K562 (cell line): Measurements from ENCODE around the gene ATG13.

Experiments used
- ASH1L ChIP-seq: fragments of 450-650 bp; IDR thresholded peaks from 2 replicates; pipeline ENCODE4 v1.6.1; 2018; ENCODE audit warnings: borderline replicate concordance, mild to moderate bottlenecking, low read depth; ENCODE audit not compliant: partially characterized antibody
- BACH1 ChIP-seq: fragments of 200-800 bp; sonication (Bioruptor generic); IDR thresholded peaks from 2 replicates; pipeline ENCODE4 v1.6.1; 2016; ENCODE audit warnings: missing genetic modification characterization, missing compliant biosample characterization
- EZH2 ChIP-seq: IDR thresholded peaks from 2 replicates; pipeline ENCODE4 v1.6.1; 2012; ENCODE audit warnings: low read depth, mild to moderate bottlenecking, inconsistent platforms, low read length, borderline replicate concordance
- TCFL5 ChIP-seq: fragments of 250-450 bp; sonication (Bioruptor Pico); conservative IDR thresholded peaks from 2 replicates; pipeline ENCODE4 v1.6.1; 2021; ENCODE audit warnings: mild to moderate bottlenecking, moderate library complexity, matching md5 sums
- TF ChIP-seq, protein P1 (sequence below): fragments of 250-450 bp; sonication (Bioruptor Pico); IDR thresholded peaks from 2 replicates; pipeline ENCODE4 v1.5.0; 2021
- TF ChIP-seq, protein P2 (sequence below), 3 experiments: IDR thresholded peaks in 2 of 3; conservative IDR thresholded peaks in 1 of 3; 2 replicates each; pipeline ENCODE4 v1.5.1; 2011 to 2012; ENCODE audit warnings: low read length in 3 of 3, mild to moderate bottlenecking in 3 of 3, control low read depth in 2 of 3, improper control_type of control experiment in 1 of 3, inconsistent platforms in 1 of 3, low read depth in 1 of 3, mixed read lengths in 1 of 3, moderate library complexity in 1 of 3; ENCODE audit not compliant: insufficient read depth in 2 of 3
- TF ChIP-seq, protein P3 (sequence below): fragments of 250-450 bp; sonication (Bioruptor Pico); IDR thresholded peaks from 2 replicates; pipeline ENCODE4 v1.8.0; 2021; ENCODE audit warnings: borderline replicate concordance, mild to moderate bottlenecking, moderate library complexity; ENCODE audit not compliant: poor library complexity, severe bottlenecking

DNA sequence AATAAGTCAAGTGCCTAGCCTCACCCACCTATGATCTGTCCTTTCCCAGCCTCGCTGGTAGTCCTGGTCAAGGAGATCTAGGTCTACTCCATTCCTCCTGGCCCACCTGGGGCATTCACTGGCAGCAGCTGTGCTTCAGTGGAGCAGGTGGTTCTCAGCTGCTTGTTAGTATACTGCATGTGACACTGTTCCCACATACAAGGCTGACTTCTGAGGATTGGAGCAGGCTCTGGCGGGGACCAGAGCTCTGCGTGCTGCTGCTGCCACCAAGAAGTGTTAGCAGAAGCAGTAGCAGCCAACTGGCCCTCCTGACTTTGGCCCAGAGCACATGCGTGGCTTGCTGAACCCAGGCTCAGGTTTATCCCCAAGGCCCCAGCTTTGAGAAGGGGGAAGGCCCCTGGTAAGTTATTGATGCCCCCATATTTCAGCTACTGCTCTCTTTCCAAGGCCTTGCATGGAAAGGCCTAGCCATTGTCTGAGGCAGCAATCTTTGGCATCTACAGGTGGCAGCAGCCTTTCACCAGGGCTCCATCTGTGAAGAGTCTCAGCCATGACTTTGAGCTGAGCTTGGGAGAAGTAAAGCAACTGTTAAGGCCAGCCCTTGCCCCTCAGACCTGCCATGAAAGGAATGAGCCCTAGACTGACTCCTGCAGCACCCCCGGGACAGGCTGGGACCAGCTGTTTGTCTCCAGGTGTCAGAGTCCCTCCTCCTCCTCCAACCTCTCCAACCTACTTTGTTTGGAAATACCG, 56.5 kb downstream of the ATG13 start:
- TF ChIP-seq, protein P1, sequence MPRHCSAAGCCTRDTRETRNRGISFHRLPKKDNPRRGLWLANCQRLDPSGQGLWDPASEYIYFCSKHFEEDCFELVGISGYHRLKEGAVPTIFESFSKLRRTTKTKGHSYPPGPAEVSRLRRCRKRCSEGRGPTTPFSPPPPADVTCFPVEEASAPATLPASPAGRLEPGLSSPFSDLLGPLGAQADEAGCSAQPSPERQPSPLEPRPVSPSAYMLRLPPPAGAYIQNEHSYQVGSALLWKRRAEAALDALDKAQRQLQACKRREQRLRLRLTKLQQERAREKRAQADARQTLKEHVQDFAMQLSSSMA (CRISPR knock-in tag), result no peak
- TF ChIP-seq ASH1L (no peak), TCFL5 (no peak), EZH2 (no peak), BACH1 (tag) (no peak)
- TF ChIP-seq, protein P2, sequence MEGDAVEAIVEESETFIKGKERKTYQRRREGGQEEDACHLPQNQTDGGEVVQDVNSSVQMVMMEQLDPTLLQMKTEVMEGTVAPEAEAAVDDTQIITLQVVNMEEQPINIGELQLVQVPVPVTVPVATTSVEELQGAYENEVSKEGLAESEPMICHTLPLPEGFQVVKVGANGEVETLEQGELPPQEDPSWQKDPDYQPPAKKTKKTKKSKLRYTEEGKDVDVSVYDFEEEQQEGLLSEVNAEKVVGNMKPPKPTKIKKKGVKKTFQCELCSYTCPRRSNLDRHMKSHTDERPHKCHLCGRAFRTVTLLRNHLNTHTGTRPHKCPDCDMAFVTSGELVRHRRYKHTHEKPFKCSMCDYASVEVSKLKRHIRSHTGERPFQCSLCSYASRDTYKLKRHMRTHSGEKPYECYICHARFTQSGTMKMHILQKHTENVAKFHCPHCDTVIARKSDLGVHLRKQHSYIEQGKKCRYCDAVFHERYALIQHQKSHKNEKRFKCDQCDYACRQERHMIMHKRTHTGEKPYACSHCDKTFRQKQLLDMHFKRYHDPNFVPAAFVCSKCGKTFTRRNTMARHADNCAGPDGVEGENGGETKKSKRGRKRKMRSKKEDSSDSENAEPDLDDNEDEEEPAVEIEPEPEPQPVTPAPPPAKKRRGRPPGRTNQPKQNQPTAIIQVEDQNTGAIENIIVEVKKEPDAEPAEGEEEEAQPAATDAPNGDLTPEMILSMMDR (IDR thresholded peaks at IDR 0.05 in 2 of 3, conservative IDR thresholded peaks at IDR 0.05 in 1 of 3; ENCODE audit: insufficient read depth in 2 of 3, low read depth in 1 of 3, low read length in 3 of 3), result no peak
- TF ChIP-seq, protein P3, sequence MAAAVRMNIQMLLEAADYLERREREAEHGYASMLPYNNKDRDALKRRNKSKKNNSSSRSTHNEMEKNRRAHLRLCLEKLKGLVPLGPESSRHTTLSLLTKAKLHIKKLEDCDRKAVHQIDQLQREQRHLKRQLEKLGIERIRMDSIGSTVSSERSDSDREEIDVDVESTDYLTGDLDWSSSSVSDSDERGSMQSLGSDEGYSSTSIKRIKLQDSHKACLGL (CRISPR knock-in tag), result no peak
